Kidney (tissue), 14 donors: Measurements from ENCODE around the gene ACER1. TPM values are rescaled to one million over a fixed set of nuclear protein-coding genes. Genes with fewer than 3 reads are reported as not detected.
A peak's percentile ranks its signal among the peaks of the same experiment; 100 is the strongest.
"Not testable (repeated sequence)": the region's sequence is repeated elsewhere in the genome, so short reads cannot be mapped to it uniquely, and the experiment has no call there.

Experiments
- DNase-seq, 5 donors: peaks; one replicate each; pipeline ENCODE4 v3.0.0-alpha.2; 2013 to 2020
- FAIRE-seq: peaks from 2 replicates; lab custom pipeline; 2012; peaks lifted over from hg19 to GRCh38; lab: Jason Lieb, UNC
- H3K27ac ChIP-seq, 2 donors: one replicate each; pipeline ENCODE4 v1.7.0; 2013; ENCODE audit warnings: low read depth in 2 of 2, low read length in 2 of 2, inconsistent platforms in 1 of 2
- H3K27me3 ChIP-seq: one replicate; pipeline ENCODE4 v1.7.1; 2013; ENCODE audit warnings: low read length, inconsistent platforms; ENCODE audit not compliant: control insufficient read depth, insufficient read depth
- H3K36me3 ChIP-seq, 3 donors: one replicate each; pipeline versions ENCODE4 v1.7.0 to v1.7.1; 2013; ENCODE audit warnings: low read length in 3 of 3, control low read depth in 1 of 3, inconsistent platforms in 1 of 3; ENCODE audit not compliant: insufficient read depth in 3 of 3, control insufficient read depth in 2 of 3
- H3K4me1 ChIP-seq, 3 donors: one replicate each; pipeline versions ENCODE4 v1.7.0 to v1.7.1; 2013; ENCODE audit warnings: low read length in 3 of 3, inconsistent platforms in 1 of 3, low read depth in 1 of 3; ENCODE audit not compliant: control insufficient read depth in 2 of 3, insufficient read depth in 2 of 3
- H3K4me3 ChIP-seq, 3 donors: one replicate each; pipeline versions ENCODE4 v1.7.0 to v1.8.1; 2013; ENCODE audit warnings: low read length in 3 of 3, control low read depth in 1 of 3, inconsistent platforms in 1 of 3
- H3K9ac ChIP-seq, 3 donors: one replicate each; pipeline versions ENCODE4 v1.7.0 to v1.7.1; 2013; ENCODE audit warnings: low read length in 3 of 3, control low read depth in 1 of 3, inconsistent platforms in 1 of 3
- H3K9me3 ChIP-seq, 3 donors: one replicate each; pipeline versions ENCODE4 v1.7.0 to v1.7.1; 2013; ENCODE audit warnings: low read length in 3 of 3, control low read depth in 1 of 3, inconsistent platforms in 1 of 3; ENCODE audit not compliant: control insufficient read depth in 2 of 3, insufficient read depth in 1 of 3
- CTCF ChIP-seq: IDR thresholded peaks from 3 replicates; pipeline ENCODE4 v1.5.1; 2012; ENCODE audit warnings: mild to moderate bottlenecking, moderate library complexity, borderline replicate concordance; ENCODE audit not compliant: insufficient read depth; ENCODE audit errors: extremely low read depth
- intact Hi-C: fragments of 100-400 bp; cut with DNase I; formaldehyde crosslinking; loops from one replicate; pipeline ENCODE4 v1.11.1; 2022
- polyA plus RNA-seq: library from polyadenylated mRNA; stranded (reverse); fragments of 350-450 nt; fragmentation: Illumina TruSeq; extraction: RNeasy Lipid Tissue Mini Kit (QIAGEN cat#74804); gene quantifications from one replicate; pipeline ENCODE4 v1.2.3, GENCODE V29; 2014; ENCODE audit warnings: low read depth, low replicate concordance; ENCODE audit not compliant: insufficient read depth
- total RNA-seq: library from RNA; stranded (reverse); fragmentation: NEBNext Ultra II Directional; extraction: Animal tissue kit (Norgen Biotek cat#: 25700); gene quantifications from one replicate; pipeline ENCODE4 v1.2.1, GENCODE V29; 2021
- donor health status: control.
- donor health status: control.
- donor health status: control.
- donor health status: control.
- donor health status: control.
- donor health status: DM: yes; HTN: yes; CAD: no.
- donor health status: Normal renal cell carcinoma (clear cell type).

ACER1 gene
- total and polyA plus RNA-seq, 2 donors from 2014 or later = not detected

- TF ChIP-seq CTCF = no peak
- DNase-seq (peak in 1 of 5 donors; percentile 2), FAIRE-seq (no peak)
- no peaks in the 10 kb centered on the region for H3K36me3 ChIP-seq
- H3K27me3 ChIP-seq = no peaks in the 10 kb centered on the region
- H3K9me3 ChIP-seq = no peaks in the 10 kb centered on the region
- intact Hi-C loops = no loop called here
- H3K9ac ChIP-seq = no peak overlapping the region
- no peak overlapping the region for H3K4me3 ChIP-seq
- no peaks in the 10 kb centered on the region for H3K4me1 ChIP-seq
- no peak overlapping the region for H3K27ac ChIP-seq
Observed at GRCh38 chr19:6318772-6319171, 14.6 kb downstream of the ACER1 start.

- H3K27me3 ChIP-seq, H3K4me3 ChIP-seq, H3K4me1 ChIP-seq, H3K36me3 ChIP-seq, H3K9me3 ChIP-seq, intact Hi-C loops, H3K9ac ChIP-seq, H3K27ac ChIP-seq, FAIRE-seq: not testable (repeated sequence)
- DNase-seq = peak in 1 of 5 donors; percentile 34
Observed at GRCh38 chr19:6315646-6316045, 17.8 kb downstream of the ACER1 start.

- peaks cover 0 to 4% (median 0%) of the 10 kb centered on the region in 3 donors for H3K9me3 ChIP-seq
- peak in 1 of 5 donors; percentile 5 for DNase-seq
- FAIRE-seq = no peak
- no peak overlapping the region for H3K9ac ChIP-seq
- no peaks in the 10 kb centered on the region for H3K4me1 ChIP-seq
- no peak overlapping the region for H3K4me3 ChIP-seq
- intact Hi-C loops = no loop called here
- no peak for TF ChIP-seq CTCF
- H3K27ac ChIP-seq = no peak overlapping the region
- H3K27me3 ChIP-seq = no peaks in the 10 kb centered on the region
- H3K36me3 ChIP-seq = no peaks in the 10 kb centered on the region
Observed at GRCh38 chr19:6313398-6313969, 19.9 kb downstream of the ACER1 start.

GRCh38 chr19:6312018-6312417 is 21.4 kb downstream of the ACER1 start:
- Histone ChIP-seq H3K36me3 (no peaks in the 10 kb centered on the region), H3K9ac (no peak overlapping the region), H3K9me3 (peaks cover 0 to 4% (median 0%) of the 10 kb centered on the region in 3 donors), H3K4me3 (no peak overlapping the region), H3K27me3 (no peaks in the 10 kb centered on the region), H3K4me1 (no peaks in the 10 kb centered on the region), H3K27ac (no peak overlapping the region)
- no peak for FAIRE-seq
- DNase-seq = peak in 1 of 5 donors; percentile 25
- intact Hi-C loops = no loop called here
- TF ChIP-seq CTCF = no peak
